Endodermal cell (in vitro differentiated cells): ENCODE results near the gene ARHGAP44. TPM values are rescaled to one million over a fixed set of nuclear protein-coding genes. Genes with fewer than 3 reads are reported as not detected.

Experiments
- DNase-seq: peaks from one replicate; pipeline ENCODE4 v3.0.0-alpha.2; 2017
- H3K27ac ChIP-seq: 2 replicates; pipeline ENCODE4 v1.5.1; 2013; ENCODE audit warnings: mild to moderate bottlenecking, low read depth, low read length, moderate library complexity
- H3K27me3 ChIP-seq: 2 replicates; pipeline ENCODE4 v1.6.1; 2013; ENCODE audit warnings: mild to moderate bottlenecking, low read length, moderate library complexity; ENCODE audit not compliant: insufficient read depth, control insufficient read depth, poor library complexity, severe bottlenecking
- H3K36me3 ChIP-seq: 2 replicates; pipeline ENCODE4 v1.7.0; 2013; ENCODE audit warnings: mild to moderate bottlenecking, low read length, moderate library complexity; ENCODE audit not compliant: control insufficient read depth, insufficient read depth
- H3K4me1 ChIP-seq: one replicate; pipeline ENCODE4 v1.7.0; 2013; ENCODE audit warnings: low read length; ENCODE audit not compliant: control insufficient read depth, insufficient read depth
- H3K4me3 ChIP-seq: 2 replicates; pipeline ENCODE4 v1.5.1; 2013; ENCODE audit warnings: mild to moderate bottlenecking, low read length, moderate library complexity
- H3K9ac ChIP-seq: 2 replicates; pipeline ENCODE4 v1.6.1; 2013; ENCODE audit warnings: mild to moderate bottlenecking, low read length, moderate library complexity; ENCODE audit not compliant: poor library complexity, severe bottlenecking; ENCODE audit errors: extremely low read depth
- H3K9me3 ChIP-seq: 2 replicates; pipeline ENCODE4 v1.6.1; 2013; ENCODE audit warnings: mild to moderate bottlenecking, low read length, moderate library complexity; ENCODE audit not compliant: control insufficient read depth
- H3K27ac Mint-ChIP-seq: 2 replicates; pipeline ENCODE4 v1.8.0; 2020; ENCODE audit warnings: mixed read lengths
- H3K27me3 Mint-ChIP-seq: 2 replicates; pipeline ENCODE4 v1.8.0; 2021; ENCODE audit warnings: mild to moderate bottlenecking, mixed read lengths; ENCODE audit not compliant: insufficient read depth
- H3K36me3 Mint-ChIP-seq: 2 replicates; pipeline ENCODE4 v1.8.0; 2020; ENCODE audit warnings: low read depth, mixed read lengths
- H3K4me1 Mint-ChIP-seq: 2 replicates; pipeline ENCODE4 v1.8.0; 2020; ENCODE audit warnings: mixed read lengths
- H3K4me3 Mint-ChIP-seq: 2 replicates; pipeline ENCODE4 v1.8.0; 2020; ENCODE audit warnings: mild to moderate bottlenecking, moderate library complexity, mixed read lengths
- H3K9me3 Mint-ChIP-seq: 2 replicates; pipeline ENCODE4 v1.8.0; 2020; ENCODE audit warnings: mild to moderate bottlenecking, mixed read lengths
- WGBS, 2 experiments: methylation state at CpG; one replicate each; pipeline versions ENCODE4 v1.1.5 to v1.1.7; 2013; ENCODE audit warnings: missing lambda C conversion rate in 2 of 2, mixed read lengths in 1 of 2; ENCODE audit not compliant: insufficient coverage in 1 of 2, insufficient read length in 1 of 2; 5-methylcytosine and 5-hydroxymethylcytosine counted together
- total RNA-seq, 2 donors: library from RNA; stranded (reverse); fragmentation: NEBNext Ultra II Directional in 1 of 2; extraction: Animal tissue kit (Norgen Biotek cat#: 25700) in 1 of 2; gene quantifications; 2 replicates in 1 of 2; 3 replicates in 1 of 2; pipeline ENCODE4 v1.2.1, GENCODE V29; 2021
- TF ChIP-seq, protein P1 (sequence below): fragments of 200-600 bp; sonication (generic); conservative IDR thresholded peaks from 2 replicates; pipeline ENCODE4 v1.5.0; 2021; ENCODE audit warnings: antibody characterized with exemption, mild to moderate bottlenecking

The ARHGAP44 gene
- total RNA-seq, 2 donors from 2014 or later = 14.2 to 21.9 TPM

DNA sequence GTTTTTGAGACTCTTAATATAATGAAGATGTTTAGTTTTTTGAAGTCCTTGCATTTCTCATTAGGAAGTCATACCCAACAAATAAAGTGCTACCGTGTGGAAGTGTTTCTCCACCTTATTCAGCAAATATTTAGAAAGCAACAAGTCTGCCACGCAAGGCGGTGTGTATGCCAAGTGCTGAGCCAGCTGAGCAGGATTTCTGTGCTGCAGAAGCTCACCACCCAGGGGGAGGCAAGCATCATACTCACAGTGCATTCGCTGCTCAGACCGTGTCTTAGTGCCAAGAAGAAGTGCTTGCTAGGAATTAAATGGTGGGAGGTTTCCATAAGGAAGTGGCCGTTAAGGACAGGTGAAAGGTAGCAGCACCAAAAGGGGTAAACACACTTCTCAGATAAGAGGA lies 111.2 kb downstream of the ARHGAP44 start:
- Histone ChIP-seq H3K9ac (no peak overlapping the region), H3K4me3 (no peak overlapping the region)

DNA sequence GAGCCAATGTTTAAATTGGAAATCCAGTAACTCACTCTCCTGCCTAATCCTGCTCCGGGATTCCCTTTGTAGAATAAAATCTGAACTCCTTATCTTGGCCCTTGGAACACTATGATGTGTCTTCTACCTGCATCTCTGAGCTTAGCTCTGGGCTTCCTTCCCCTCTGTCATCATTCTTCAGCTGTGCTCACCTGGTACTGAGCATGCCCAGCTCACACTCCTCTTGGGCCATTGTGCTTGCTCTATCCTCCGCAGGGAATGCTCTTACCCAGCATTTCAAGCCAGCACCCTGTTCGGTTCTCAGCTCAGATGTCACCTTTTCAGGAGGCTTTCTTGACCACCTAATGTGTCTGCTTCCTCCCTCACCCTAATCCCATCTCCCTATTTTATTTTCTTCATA lies 112.7 kb downstream of the ARHGAP44 start:
- H3K27ac Mint-ChIP-seq = no peak overlapping the region

More for the DNA sequence above, 111.2 kb downstream of the ARHGAP44 start:
- Histone ChIP-seq H3K4me1 (peaks cover 3% of the 10 kb centered on the region), H3K27ac (no peak overlapping the region), H3K36me3 (no peaks in the 10 kb centered on the region), H3K27me3 (no peaks in the 10 kb centered on the region), H3K9me3 (no peaks in the 10 kb centered on the region)
- peaks cover 5% of the 10 kb centered on the region for H3K4me1 Mint-ChIP-seq
- H3K27ac Mint-ChIP-seq = no peak overlapping the region
- whole genome bisulfite sequencing, 2 experiments = 85 to 100% methylated on average over 6 of the region's 6 CpGs
- H3K4me3 Mint-ChIP-seq = no peak overlapping the region
- H3K9me3 Mint-ChIP-seq = peaks cover 4% of the 10 kb centered on the region
- H3K27me3 Mint-ChIP-seq = no peaks in the 10 kb centered on the region
- H3K36me3 Mint-ChIP-seq = peaks cover 17% of the 10 kb centered on the region
- TF ChIP-seq, protein P1, sequence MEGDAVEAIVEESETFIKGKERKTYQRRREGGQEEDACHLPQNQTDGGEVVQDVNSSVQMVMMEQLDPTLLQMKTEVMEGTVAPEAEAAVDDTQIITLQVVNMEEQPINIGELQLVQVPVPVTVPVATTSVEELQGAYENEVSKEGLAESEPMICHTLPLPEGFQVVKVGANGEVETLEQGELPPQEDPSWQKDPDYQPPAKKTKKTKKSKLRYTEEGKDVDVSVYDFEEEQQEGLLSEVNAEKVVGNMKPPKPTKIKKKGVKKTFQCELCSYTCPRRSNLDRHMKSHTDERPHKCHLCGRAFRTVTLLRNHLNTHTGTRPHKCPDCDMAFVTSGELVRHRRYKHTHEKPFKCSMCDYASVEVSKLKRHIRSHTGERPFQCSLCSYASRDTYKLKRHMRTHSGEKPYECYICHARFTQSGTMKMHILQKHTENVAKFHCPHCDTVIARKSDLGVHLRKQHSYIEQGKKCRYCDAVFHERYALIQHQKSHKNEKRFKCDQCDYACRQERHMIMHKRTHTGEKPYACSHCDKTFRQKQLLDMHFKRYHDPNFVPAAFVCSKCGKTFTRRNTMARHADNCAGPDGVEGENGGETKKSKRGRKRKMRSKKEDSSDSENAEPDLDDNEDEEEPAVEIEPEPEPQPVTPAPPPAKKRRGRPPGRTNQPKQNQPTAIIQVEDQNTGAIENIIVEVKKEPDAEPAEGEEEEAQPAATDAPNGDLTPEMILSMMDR = no peak
- DNase-seq = no peak

DNA sequence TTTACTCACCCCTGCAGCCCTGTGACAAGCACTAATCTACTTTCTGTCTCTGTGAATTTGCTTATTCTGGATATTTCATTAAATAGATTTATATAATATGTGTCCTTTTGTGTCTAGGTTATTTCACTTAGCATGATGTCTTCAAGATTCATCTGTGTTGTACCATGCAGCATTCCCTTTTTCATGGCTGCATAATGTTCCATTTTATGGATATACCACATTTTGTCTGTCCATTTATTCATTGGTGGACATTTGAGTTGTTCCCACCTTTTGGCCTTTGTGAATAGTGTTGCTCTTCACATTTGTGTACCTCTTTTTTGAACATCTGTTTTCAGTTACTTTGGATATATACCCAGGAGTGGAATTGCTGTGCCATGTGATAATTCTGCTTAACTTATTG lies 118.2 kb downstream of the ARHGAP44 start:
- Histone ChIP-seq H3K4me3 (no peak overlapping the region), H3K9me3 (no peaks in the 10 kb centered on the region), H3K4me1 (no peaks in the 10 kb centered on the region), H3K36me3 (no peaks in the 10 kb centered on the region), H3K27me3 (no peaks in the 10 kb centered on the region), H3K27ac (no peak overlapping the region), H3K9ac (no peak overlapping the region)
- DNase-seq = no peak
- H3K9me3 Mint-ChIP-seq = peaks cover 12% of the 10 kb centered on the region
- H3K27me3 Mint-ChIP-seq = no peaks in the 10 kb centered on the region
- peaks cover 17% of the 10 kb centered on the region for H3K36me3 Mint-ChIP-seq
- TF ChIP-seq, protein P1 = no peak
- H3K4me3 Mint-ChIP-seq = no peak overlapping the region
- no peak overlapping the region for H3K27ac Mint-ChIP-seq
- H3K4me1 Mint-ChIP-seq = peaks cover 9% of the 10 kb centered on the region

More for the DNA sequence above, 112.7 kb downstream of the ARHGAP44 start:
- TF ChIP-seq, protein P1 = no peak
- H3K4me3 Mint-ChIP-seq = no peak overlapping the region
- no peaks in the 10 kb centered on the region for H3K27me3 Mint-ChIP-seq
- no peak overlapping the region for H3K4me3 ChIP-seq
- H3K4me1 Mint-ChIP-seq = no peaks in the 10 kb centered on the region
- no peak overlapping the region for H3K9ac ChIP-seq
- no peaks in the 10 kb centered on the region for H3K9me3 ChIP-seq
- H3K4me1 ChIP-seq = no peaks in the 10 kb centered on the region
- H3K27me3 ChIP-seq = no peaks in the 10 kb centered on the region
- peaks cover 20% of the 10 kb centered on the region for H3K36me3 Mint-ChIP-seq
- WGBS, 2 experiments = 92 to 100% methylated on average over 3 of the region's 3 CpGs
- H3K36me3 ChIP-seq = no peaks in the 10 kb centered on the region
- H3K27ac ChIP-seq = no peak overlapping the region
- peaks cover 8% of the 10 kb centered on the region for H3K9me3 Mint-ChIP-seq
- no peak for DNase-seq
